Kasumi-1 (cell line): ENCODE results near the gene MAP4K2.
"Not testable (repeated sequence)": the region's sequence is repeated elsewhere in the genome, so short reads cannot be mapped to it uniquely, and the experiment has no call there.

Experiments used
- DNase-seq, 2 experiments: peaks; one replicate each; lab custom pipeline; 2025; lab: John Stamatoyannopoulos, UW

Gene MAP4K2

DNA sequence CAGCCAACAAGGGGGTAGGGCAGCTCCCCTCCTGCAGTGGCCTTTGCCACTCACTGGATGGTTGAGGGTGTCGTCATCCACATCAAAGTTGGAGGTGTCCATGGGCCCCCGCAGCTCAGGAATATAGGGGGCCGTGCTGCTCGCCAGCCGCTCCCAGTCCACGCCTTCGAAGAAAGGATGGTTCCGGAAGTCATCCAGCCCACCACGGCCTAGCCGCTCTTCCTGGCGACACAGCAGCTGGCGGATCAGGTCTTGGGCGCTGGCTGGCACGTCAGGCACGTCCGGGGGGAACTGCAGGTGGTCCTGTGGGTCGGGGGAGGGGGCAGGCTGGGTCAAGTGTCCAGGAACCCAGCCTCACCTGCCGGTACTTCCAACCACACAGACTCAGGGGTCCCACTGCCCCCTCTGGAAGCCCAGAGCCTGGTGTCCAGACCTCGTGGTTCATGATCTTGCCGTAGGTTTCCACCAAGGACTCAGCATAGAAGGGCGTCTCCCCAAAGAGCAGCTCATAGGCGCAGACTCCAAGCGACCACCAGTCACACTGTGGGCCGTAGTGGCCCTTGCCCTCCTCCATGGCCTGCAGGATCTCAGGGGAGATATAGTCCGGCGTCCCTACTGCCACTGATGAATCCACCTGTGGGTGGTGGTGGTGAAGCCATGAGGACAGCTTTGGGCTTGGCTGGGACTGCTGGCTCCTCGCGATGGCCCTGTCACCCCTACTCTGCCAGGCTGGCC, 35.8 kb upstream of the MAP4K2 start:
- no peak for DNase-seq

DNA sequence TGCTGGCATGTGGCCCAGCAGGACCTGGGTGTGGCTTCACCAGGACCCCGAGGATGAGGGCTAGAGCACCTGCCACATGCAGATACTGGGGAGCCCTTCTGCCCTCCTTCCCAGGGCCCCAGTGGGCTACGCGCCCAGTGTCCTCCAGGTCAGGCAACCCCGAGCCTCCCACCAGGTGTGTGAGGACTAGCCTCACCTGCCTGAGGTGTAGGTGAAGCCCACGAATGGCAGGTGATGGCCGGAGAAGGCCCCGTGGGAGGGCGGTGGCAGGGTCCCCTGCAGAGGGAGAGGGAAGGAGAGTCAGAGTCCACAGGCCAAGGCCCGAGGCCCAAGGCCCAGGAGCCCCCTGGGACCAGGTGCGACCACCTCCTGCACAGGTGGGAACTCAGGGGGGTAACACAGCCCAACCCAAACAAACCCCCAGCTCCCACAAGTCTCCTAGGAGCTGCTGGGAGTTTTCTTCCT, 34.9 kb upstream of the MAP4K2 start:
- no peak for DNase-seq

GRCh38 chr11:64836448-64837072, 33.5 kb upstream of the MAP4K2 start:
- no peak for DNase-seq

DNA sequence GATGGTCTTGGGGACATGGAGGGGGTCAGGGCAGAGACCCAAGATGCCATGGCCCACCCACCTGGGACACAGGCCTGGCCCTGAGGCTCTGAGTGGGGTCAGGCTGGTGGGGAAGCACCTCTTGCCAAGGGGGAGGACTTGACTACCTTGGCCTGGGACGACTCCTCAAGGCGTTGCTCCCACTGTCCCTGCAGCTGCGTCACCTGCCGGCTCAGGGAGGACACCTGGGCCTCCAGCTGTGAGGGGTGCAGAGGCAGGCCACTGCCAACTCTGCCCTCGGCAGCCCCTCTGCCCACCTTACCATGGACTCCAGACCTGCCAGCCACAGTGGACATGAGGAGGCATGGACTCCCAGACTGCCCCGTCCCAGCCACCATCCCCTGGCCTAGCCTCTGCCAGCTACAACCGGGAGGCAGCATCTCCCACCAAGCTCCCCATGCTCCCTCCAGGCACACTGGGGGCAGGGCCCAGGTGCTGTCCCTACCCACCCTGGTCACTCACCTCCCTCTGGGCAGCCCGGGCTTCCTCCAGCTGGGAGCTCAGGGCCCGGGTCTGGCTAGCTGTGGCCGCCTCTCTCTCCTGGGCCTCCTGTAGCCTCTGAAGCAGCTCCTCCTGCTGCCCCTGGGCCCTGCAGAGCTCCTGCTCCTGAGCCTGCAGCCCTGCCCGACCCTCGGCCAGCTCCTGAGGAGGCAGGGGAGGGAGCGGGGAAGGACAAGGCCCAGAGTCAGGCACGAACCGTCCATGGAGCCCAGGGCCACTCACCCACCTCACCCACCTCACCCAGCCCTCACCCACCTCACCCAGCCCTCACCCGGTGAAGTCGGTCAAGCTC, 32.8 kb upstream of the MAP4K2 start:
- no peak for DNase-seq

GRCh38 chr11:64834723-64835615, 32.0 kb upstream of the MAP4K2 start:
- DNase-seq, result no peak

DNA sequence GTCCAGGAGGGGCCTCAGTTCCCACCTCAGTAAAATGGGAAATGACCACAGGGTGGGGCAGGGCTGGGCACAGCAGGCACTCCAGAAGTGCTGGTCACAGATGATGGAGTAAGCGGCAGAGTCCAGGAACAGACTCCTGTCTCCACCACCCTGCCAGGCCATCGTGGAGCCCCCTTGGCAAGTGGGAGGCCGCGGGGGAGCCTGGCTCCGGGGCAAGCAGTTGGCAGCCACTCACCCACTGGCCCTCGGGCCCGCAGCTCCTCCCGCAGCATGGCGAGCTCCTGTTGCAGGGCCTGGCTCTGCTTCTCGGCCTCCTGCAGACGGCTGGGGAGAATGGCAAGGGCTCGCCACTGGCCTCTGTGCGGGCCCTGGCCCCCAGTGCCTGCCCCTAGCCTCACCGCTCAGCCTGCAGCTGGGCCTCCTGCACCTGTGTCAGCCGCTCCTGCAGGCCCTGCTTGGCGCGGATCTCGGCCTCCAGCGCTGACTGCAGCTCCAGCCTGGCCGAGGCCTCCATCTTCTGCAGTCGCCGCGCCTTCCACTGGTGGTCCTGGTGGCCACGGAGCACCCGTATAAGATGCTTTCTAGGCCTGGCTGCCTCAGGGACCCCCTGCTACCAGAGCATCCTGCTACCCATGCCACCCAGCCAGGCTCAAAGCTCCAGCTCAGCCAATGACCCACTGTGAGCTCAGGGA, 31.2 kb upstream of the MAP4K2 start:
- no peak for DNase-seq

DNA sequence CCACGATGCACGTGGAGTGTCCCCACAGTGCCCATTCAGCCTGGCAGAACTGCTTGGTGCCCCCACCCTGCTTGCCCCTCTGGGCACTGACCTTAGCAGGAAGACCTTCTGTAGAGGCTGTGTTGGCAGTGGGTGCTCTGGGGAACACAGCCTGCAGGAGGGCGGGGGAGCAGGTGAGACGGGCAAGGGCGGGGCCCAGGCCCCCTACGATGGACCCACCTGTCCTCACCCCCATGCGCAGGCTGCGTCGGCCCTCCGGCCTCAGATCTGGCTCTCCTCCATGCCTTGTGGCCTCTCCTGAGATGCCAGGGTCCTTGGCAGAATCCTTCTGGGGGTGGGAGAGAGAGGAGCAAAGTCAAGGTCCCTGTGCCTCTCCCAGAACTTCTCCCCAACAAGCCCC, 30.5 kb upstream of the MAP4K2 start:
- DNase-seq, result no peak

GRCh38 chr11:64833198-64833502, 30.1 kb upstream of the MAP4K2 start:
- DNase-seq, result no peak

DNA sequence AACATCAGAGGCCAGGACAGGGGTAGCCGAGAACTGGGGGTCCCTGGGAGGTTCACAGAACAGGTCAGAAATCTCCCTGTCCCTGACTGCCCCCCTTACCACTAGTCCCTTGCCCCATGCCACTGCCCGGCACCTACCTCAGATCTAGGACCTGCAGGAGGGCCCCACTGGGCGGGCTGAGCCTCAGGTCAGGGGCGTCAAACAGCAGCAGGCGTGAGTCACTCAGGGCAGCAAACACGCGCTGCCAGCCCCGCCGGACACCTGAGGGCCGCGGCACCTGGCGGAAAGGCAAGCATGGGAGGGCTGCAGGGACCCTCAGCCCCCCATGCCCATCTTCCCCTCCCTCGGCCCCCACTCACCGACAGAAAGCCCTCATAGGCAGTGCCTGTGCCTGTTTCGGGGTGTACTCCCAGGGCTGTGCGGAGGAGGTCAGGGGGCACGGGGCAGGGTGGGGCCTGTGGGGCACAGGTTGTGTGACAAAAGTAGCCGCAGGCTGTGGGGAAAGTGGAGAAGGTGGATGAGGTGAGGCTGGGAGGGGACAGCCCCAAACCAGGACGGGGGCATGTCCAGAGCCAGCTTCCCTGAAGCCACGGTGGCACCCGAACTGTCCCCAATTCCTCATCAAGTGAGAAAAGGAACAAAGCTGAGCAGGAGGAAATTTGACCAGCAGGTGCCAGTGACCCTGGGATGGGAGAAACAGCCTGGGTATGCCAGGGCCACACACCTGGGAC, 29.6 kb upstream of the MAP4K2 start:
- no peak for DNase-seq

DNA sequence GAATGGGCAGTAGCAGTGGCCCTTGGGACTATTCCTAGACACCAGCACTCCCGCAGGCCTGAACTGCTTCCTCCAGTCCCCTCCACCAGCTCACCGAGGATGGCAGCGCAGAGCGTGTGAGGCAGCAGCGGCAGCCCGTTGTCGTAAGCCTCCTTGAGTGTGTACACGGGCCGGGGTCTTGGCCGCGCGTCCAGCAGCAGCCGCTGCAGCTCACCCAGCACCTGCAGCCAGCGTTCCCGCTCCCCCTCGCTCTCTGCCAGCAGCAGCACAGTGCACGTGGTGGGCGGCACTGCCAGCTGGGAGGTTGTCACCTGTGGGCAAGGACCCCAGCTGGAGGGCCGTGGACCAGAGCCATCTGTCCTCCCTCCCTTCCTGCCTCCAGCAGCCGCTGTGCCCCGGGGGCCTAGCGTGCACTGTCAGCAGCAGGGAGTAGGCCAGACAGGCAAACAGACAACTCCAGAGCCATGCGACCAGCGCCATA, 28.4 kb upstream of the MAP4K2 start:
- no peak for DNase-seq

DNA sequence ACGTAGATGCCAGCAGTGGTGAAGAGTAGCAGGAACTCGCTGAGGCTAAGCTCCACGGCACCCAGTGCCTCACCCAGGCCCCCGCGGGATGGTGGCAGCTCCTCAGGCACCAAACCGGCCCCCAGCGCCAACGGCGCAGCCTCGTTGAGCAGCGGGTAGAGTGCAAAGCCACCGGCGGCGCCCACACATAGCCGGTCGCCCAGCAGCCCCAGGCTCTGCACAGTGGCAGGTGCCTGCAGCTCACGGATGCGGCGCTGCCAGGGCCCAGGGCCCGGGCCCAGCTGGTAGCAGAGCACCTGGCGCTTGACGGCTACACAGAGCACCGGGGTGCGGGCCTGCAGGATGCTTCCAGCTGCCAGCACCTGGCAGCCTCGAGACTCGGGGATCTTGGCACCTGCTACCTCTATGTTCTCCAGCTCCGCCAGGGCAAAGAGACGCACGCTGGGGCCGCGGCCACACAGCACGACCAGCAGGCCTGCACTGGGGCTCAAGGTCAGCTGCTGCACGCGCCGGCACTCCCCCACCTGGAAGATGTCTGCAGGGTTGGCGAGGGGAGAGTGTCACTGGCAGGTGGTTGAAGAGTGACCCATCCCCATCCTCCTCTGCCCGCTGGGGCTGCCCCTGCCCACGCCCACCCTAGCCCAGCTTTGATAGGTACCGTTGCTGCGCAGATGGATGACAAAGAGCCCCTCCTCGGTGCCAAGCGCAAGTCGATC, 26.7 kb upstream of the MAP4K2 start:
- no peak for DNase-seq

DNA sequence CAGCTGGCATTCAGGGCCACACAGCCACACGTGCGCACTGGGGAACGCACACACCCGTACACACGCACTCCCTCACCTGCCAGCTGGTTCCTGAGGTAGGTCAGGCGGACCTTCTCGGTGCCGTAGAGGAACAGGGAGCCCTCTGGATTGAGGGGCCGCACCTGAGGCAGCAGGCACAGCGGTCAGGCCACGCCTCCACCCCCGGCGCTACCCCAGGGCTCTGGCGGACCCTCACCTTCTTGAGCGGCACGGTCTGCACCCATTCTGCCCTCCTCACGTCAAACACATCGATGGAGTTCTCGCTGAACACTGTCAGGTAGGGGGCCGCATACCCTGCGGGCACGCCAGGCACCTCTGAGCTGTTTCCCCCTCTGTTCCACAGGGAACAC, 24.4 kb upstream of the MAP4K2 start:
- no peak for DNase-seq

- DNase-seq, result no peak
Observed at GRCh38 chr11:64826578-64827450, 23.8 kb upstream of the MAP4K2 start.

DNA sequence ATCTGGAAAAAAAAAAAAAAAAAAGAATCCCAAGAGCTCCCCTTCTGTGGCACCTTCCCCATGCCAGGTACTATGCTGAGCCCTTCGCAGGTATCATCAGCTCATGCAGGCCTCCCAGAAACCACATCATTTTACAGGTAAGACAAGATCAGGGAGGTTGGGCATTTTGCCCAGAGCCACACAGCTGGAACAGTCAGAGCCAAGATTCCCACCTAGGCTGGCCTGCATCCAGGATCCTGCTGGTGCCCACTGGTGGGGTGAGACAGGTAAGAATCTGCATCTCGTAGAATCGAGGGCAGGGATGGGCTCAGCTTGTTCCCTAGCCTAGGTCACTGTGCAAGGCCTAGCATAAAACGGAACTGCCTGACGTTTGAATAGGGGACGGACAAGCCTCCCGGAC, 23.0 kb upstream of the MAP4K2 start:
- DNase-seq, result no peak

DNA sequence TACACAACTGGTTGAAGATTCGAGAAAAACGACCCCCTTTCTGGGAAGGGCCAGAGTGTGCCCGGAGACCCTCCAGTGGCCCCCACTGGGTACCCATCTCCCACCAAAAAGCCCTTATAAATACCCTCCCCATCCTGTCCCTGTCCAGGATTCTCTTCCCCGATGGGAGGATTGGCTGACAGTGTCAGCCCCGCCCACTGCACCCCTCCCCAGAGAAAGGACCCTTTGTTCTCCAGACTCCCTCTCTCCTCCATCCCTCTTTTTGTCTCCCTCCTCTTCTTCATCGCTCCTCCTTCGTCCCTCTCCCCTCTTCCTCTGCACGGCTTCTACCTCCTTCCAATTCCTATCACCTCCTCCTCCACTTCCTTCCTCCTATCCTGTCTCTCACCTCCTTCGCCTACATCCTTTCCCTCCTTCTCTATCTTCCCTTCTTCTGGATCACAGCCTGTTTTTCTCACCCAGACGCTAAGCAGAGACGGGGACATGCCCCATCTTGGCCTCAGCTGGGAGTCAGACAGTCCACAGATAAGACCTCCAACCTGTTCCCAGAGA, 20.6 kb upstream of the MAP4K2 start:
- no peak for DNase-seq

DNA sequence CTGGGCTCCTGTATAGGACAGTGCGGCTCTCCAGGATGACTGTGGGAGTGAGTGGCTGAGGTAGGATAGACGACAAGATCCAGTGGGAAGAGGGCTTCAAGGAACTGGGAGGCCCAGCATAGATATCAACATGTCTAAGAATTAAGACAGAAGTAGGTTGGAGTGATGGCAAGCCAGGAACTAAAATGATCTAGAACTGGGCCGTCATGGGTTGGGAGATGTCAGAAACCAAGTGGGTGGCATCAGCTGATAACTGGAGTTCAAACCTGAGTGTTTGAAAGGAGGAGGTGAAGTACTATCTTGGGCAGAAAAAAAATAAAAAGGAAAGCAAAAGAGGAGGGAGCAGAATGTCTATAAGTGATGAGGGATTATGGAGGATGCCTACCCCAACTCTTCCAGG, 14.5 kb upstream of the MAP4K2 start:
- DNase-seq, result no peak

- DNase-seq, result not testable (repeated sequence)
Observed at GRCh38 chr11:64815433-64815832, 12.4 kb upstream of the MAP4K2 start.

DNA sequence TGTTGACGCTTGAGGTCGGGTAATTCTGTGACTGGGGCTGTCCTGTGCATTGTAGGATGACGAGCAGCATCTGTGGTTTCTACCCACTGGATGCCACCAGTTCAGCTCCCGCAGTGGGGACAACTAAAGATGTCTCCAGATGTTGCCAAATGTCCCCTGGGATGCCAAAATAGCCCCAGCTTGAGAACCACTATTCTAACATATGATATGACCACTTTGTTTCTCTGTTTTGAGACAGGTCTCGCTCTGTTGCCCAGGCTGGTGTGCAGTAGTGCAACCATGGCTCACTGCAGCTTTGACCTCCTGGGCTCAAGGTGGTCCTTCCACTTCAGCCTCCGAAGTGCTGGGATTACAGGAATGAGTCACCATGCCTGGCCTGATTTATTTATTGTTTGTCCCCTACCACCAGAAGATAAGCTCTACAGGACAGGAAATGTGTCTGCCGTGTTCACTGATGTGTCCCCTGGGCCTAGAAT, 11.7 kb upstream of the MAP4K2 start:
- DNase-seq, result no peak

GRCh38 chr11:64813826-64814225, 10.8 kb upstream of the MAP4K2 start:
- DNase-seq, result no peak
